PC-3 (cell line): ENCODE results near the gene MAGEB10. TPM values are rescaled to one million over a fixed set of nuclear protein-coding genes. Genes with fewer than 3 reads are reported as not detected.

Experiments
- ATAC-seq: fragments of 200-7000 bp; cut with Tn5 transposase; 2 replicates; pipeline ENCODE4 v1.9.1; 2020; ENCODE audit warnings: mild to moderate bottlenecking, moderate library complexity
- BruUV-seq: library from RNA; stranded (reverse); fragments of 400-500 nt; replicated peaks from 2 replicates; lab custom pipeline; 2021; lab: Mats Ljungman, UMichigan
- CTCF ChIA-PET: fragments of 300-600 bp; sonication (Branson Sonifier 250); formaldehyde crosslinking; loops from one replicate; lab custom pipeline; 2022; ENCODE audit warnings: antibody characterized with exemption; lab: Charles Lee
- POLR2A ChIA-PET: fragments of 300-600 bp; sonication (Branson Sonifier 250); formaldehyde crosslinking; loops from one replicate; lab custom pipeline; 2022; ENCODE audit warnings: antibody characterized with exemption; ENCODE audit not compliant: unreplicated experiment; lab: Charles Lee
- DNase-seq: peaks from one replicate; pipeline ENCODE4 v3.0.0-alpha.2; 2015
- H2AFZ ChIP-seq: fragments of 300-600 bp; sonication (generic); 2 replicates; pipeline ENCODE4 v1.6.0; 2016; ENCODE audit warnings: antibody characterized with exemption, low read length
- H3F3A ChIP-seq: fragments of 300-600 bp; sonication (generic); one replicate; pipeline ENCODE4 v1.6.0; 2017; ENCODE audit warnings: antibody characterized with exemption, low read length, control low read depth, mild to moderate bottlenecking; ENCODE audit not compliant: unreplicated experiment
- H3K27ac ChIP-seq: fragments of 300-600 bp; sonication (generic); 2 replicates; pipeline ENCODE4 v1.5.1; 2016; ENCODE audit warnings: mild to moderate bottlenecking, low read length
- H3K27me3 ChIP-seq: fragments of 300-600 bp; sonication (generic); 2 replicates; pipeline ENCODE4 v1.6.1; 2016; ENCODE audit warnings: low read length, mixed read lengths
- H3K36me3 ChIP-seq: fragments of 300-600 bp; sonication (generic); 2 replicates; pipeline ENCODE4 v1.6.1; 2016; ENCODE audit warnings: low read depth, mixed run types, low read length, mixed read lengths
- H3K4me1 ChIP-seq: fragments of 300-600 bp; sonication (generic); 2 replicates; pipeline ENCODE4 v1.5.1; 2016; ENCODE audit warnings: low read length; ENCODE audit not compliant: insufficient read depth
- H3K4me2 ChIP-seq: fragments of 300-600 bp; sonication (generic); 2 replicates; pipeline ENCODE4 v1.6.0; 2016; ENCODE audit warnings: low read length
- H3K4me3 ChIP-seq: fragments of 300-600 bp; sonication (generic); 2 replicates; pipeline ENCODE4 v1.5.1; 2016; ENCODE audit warnings: mild to moderate bottlenecking, low read length, mixed read lengths
- H3K79me2 ChIP-seq: fragments of 300-600 bp; sonication (generic); 2 replicates; pipeline ENCODE4 v1.6.1; 2017; ENCODE audit warnings: low read length, mixed read lengths
- H3K9ac ChIP-seq: fragments of 300-600 bp; sonication (generic); 2 replicates; pipeline ENCODE4 v1.6.0; 2016; ENCODE audit warnings: mild to moderate bottlenecking, low read length
- H3K9me2 ChIP-seq: fragments of 300-600 bp; sonication (generic); replicated peaks from 2 replicates; pipeline ENCODE4 v1.6.1; 2016; ENCODE audit warnings: mixed run types, low read length, mixed read lengths
- H3K9me3 ChIP-seq: fragments of 300-600 bp; sonication (generic); 2 replicates; pipeline ENCODE4 v1.6.1; 2016; ENCODE audit warnings: low read length, mixed read lengths
- H4K20me1 ChIP-seq: fragments of 300-600 bp; sonication (generic); 2 replicates; pipeline ENCODE4 v1.6.1; 2016; ENCODE audit warnings: low read length, mixed read lengths
- CTCF ChIP-seq: fragments of 300-600 bp; sonication (generic); conservative IDR thresholded peaks from 2 replicates; pipeline ENCODE4 v1.5.1; 2017; ENCODE audit warnings: antibody characterized with exemption, low read depth, mild to moderate bottlenecking, low read length
- EZH2 ChIP-seq: fragments of 300-600 bp; sonication (generic); IDR thresholded peaks from one replicate; pipeline ENCODE4 v1.6.1; 2017; ENCODE audit warnings: antibody characterized with exemption, mild to moderate bottlenecking, low read length; ENCODE audit not compliant: unreplicated experiment
- EZH2phosphoT487 ChIP-seq: fragments of 300-600 bp; sonication (generic); IDR thresholded peaks from 2 replicates; pipeline ENCODE4 v1.6.1; 2018; ENCODE audit warnings: mild to moderate bottlenecking, antibody characterized with exemption, low read length, borderline replicate concordance
- intact Hi-C: fragments of 100-400 bp; cut with micrococcal nuclease; formaldehyde crosslinking; loops from 2 replicates; pipeline ENCODE4 v1.9.0; 2023
- total RNA-seq: library from RNA; depleted of rRNA; stranded (reverse); fragments of >200 nt; gene quantifications from 2 replicates; pipeline ENCODE4 v1.2.3, GENCODE V29; 2014

The MAGEB10 gene
- total RNA-seq, 1 experiment from 2014 or later = not detected

GRCh38 chrX:27775984-27776383 is 31.8 kb upstream of the MAGEB10 start:
- no peak for TF ChIP-seq EZH2
- no peak for TF ChIP-seq EZH2phosphoT487
- no peak for TF ChIP-seq CTCF
- POLR2A ChIA-PET = no interaction called here
- DNase-seq = no peak

GRCh38 chrX:27796640-27797257 is 11.0 kb upstream of the MAGEB10 start:
- no peaks in the 10 kb centered on the region for H3K79me2 ChIP-seq
- H3K9ac ChIP-seq = no peak overlapping the region
- no peak for ATAC-seq
- no peaks in the 10 kb centered on the region for H4K20me1 ChIP-seq
- no peak overlapping the region for H2AFZ ChIP-seq
- no TSS peak for BruUV-seq
- no peak overlapping the region for H3K4me3 ChIP-seq
- H3K9me2 ChIP-seq = no peaks in the 10 kb centered on the region
- no peaks in the 10 kb centered on the region for H3K36me3 ChIP-seq
- H3K27me3 ChIP-seq = no peaks in the 10 kb centered on the region
- intact Hi-C loops = no loop called here
- CTCF ChIA-PET = no interaction called here
- H3K9me3 ChIP-seq = no peaks in the 10 kb centered on the region
- H3K4me2 ChIP-seq = no peak overlapping the region
- no peak overlapping the region for H3K27ac ChIP-seq
- no peaks in the 10 kb centered on the region for H3F3A ChIP-seq
- no peak for DNase-seq
- no peak for TF ChIP-seq CTCF
- TF ChIP-seq EZH2 = no peak
- TF ChIP-seq EZH2phosphoT487 = no peak
- no peaks in the 10 kb centered on the region for H3K4me1 ChIP-seq
- POLR2A ChIA-PET = no interaction called here

More at GRCh38 chrX:27775984-27776383, 31.8 kb upstream of the MAGEB10 start:
- Histone ChIP-seq H3K9ac (no peak overlapping the region), H3K27me3 (no peaks in the 10 kb centered on the region), H2AFZ (no peak overlapping the region), H3K36me3 (no peaks in the 10 kb centered on the region), H3K9me2 (no peaks in the 10 kb centered on the region), H3K4me1 (no peaks in the 10 kb centered on the region), H3K9me3 (no peaks in the 10 kb centered on the region), H4K20me1 (no peaks in the 10 kb centered on the region), H3K79me2 (no peaks in the 10 kb centered on the region), H3K4me2 (no peak overlapping the region), H3K27ac (no peak overlapping the region), H3F3A (no peaks in the 10 kb centered on the region), H3K4me3 (no peak overlapping the region)
- CTCF ChIA-PET = no interaction called here
- no peak for ATAC-seq
- BruUV-seq = no TSS peak
- intact Hi-C loops = no loop called here

- ChIA-PET POLR2A (no interaction called here), CTCF (no interaction called here)
- no TSS peak for BruUV-seq
- ATAC-seq = no peak
- Histone ChIP-seq H4K20me1 (no peaks in the 10 kb centered on the region), H3K9me2 (no peaks in the 10 kb centered on the region), H3K9me3 (no peaks in the 10 kb centered on the region), H3K4me3 (no peak overlapping the region), H3K9ac (no peak overlapping the region), H3K27me3 (no peaks in the 10 kb centered on the region), H3K79me2 (no peaks in the 10 kb centered on the region), H3K36me3 (no peaks in the 10 kb centered on the region), H3F3A (no peaks in the 10 kb centered on the region), H3K4me2 (no peak overlapping the region), H3K27ac (no peak overlapping the region), H2AFZ (no peak overlapping the region), H3K4me1 (no peaks in the 10 kb centered on the region)
- intact Hi-C loops = no loop called here
- TF ChIP-seq EZH2phosphoT487 = no peak
- no peak for TF ChIP-seq CTCF
- no peak for TF ChIP-seq EZH2
- no peak for DNase-seq
Observed at GRCh38 chrX:27797575-27797974, 10.2 kb upstream of the MAGEB10 start.
